DMS153 treated with DMSO at 0.1 percent for 48 hours (cell line): ENCODE data around the gene ERGIC1.

Source experiments
- DNase-seq: peaks from one replicate; lab custom pipeline; 2025; ENCODE audit not compliant: unreplicated experiment; lab: John Stamatoyannopoulos, UW

Gene ERGIC1

DNA sequence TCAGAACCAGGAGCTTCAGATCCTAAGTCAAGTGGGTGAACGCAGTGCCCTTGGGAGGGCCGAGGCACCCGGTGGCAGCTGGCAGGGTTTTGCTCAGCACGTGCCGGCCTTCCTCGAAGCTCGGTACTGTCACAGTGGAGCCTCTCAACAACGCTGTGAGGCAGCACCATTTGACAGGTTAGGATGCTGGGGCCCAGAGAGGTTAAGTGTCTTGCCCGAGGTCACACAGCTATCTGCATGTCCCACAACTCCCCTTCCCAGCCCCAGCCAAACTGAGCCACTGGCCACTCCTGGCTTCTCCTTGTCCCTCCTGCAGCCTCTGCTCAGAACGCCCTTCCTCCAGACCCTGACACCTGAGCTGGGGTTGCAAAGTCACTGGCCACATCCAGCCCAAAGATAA is 81.5 kb downstream of the ERGIC1 start:
- DNase-seq, result no peak

DNA sequence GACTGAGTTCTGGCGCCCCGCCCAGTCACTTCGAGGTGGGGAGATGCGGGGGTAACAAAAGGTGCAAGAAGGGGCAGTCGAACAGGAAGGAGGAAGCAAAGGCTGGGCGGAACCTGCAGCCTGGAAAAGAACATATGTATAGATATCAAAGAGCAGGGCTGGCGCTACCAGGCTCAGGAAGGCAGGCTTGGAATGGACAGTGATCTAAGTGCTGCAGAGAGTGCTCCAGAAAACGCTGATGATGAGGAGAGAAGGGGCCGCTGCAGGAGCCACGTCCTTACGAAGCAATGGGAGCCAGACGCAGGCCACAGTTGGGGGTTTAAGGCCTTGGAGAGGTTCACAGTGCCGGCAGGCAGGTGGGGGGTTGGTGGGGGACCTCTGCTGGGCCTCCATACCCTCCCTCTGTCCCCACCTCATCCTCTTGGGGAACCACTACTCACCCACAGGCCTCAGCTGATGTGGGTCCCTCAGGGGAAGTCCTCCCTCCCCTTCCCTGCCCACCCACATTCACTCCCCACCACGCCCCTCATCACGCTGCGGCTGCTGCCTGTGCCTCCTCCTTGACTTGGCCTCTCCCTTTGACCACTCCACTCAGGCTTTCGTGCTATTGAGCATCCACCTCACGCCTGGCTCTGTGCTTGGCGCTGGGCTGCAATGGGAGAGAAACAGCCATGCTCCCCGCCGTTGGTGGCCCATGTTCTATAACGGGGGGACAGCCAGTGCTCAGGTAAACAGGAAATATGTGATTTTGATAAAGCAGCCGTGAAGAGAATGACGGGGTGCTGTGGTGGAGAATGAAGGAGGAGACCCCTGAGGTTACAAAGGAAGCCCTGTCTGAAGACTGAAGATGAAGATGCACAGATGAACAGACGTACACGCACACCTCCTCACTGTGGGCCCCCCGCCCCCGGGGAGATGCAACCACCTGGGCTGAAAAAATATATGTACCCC is 84.6 kb downstream of the ERGIC1 start:
- no peak for DNase-seq

DNA sequence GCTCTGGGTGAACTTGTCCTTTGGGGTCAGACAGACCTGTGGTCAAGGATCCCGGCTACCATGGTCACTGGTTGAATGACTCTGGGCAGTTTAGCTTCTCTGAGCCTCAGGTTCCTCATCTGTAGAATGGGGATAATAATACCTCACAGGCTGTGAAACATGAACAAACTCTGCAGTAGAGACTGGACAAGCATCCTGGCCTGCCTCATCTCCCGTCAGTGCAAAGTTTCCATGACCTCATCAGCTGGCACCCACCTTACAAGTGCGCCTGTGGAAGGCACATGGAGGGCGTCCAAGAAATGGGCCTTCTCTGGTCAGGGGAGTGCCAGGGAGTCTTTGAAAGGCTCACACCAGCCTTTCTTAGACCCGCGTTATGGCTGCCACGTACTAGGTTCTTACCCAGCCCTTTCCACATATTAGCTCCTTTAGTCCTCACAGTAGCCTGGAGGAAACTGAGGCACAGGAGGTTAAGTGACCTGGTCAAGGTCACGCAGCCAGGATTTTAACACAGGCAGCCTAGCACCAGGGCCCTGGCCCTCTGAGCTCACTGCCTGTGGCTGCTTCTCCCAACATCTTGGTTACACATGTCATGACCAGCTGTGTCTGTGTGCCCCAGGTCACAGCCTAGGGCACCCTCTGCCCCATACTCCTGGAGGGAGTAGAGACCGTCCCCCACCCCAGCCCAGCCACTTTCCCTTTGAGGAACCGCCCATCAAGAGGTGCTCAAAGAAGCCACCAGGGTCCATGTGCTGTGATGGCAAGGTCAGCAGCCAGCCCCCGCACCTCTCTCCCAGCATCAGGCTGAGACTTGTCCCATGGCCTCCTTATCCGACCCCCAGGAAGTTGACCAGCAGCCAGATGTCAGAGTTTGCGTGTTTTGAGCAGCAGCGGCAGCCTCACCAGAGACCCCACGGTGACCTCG is 85.7 kb downstream of the ERGIC1 start:
- no peak for DNase-seq

DNA sequence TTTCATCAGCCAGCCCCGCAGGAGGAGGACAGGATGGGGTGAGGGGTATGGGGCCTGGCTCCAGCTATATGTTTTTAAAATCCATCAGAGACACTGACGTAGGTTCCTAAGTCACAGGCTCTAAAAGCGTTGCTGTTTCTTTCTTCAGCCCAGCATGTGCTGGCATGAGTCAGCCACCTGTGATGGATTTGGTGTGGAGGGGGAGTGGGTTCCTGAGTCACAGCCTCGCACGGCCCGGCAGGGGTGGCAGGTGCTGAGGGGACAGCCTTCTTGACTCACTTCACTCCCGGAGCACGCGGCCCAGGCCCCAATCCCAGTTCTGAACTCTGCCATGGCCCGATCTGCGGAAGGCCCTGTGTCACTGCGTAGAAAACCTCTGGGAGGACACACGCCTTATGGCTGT is 86.4 kb downstream of the ERGIC1 start:
- no peak for DNase-seq

DNA sequence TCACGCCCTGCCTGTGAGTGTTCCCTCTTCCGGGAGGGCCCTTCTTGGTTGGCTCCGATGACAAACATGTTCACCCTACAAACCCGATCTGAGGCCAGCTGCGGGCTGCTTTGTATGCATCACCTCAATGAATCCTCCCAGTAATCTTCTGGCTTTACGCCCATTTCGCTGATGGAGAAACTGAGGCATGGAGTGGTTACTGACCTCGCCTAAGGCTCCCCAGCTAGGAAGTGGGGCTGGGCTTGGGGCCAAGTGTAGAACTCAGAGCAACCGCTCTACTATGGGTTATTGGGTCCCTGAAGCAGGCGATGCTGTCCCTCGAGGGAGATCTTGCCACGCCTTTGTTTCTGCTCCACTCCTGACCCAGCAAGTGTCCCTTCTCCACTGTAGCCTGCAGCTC is 86.9 kb downstream of the ERGIC1 start:
- no peak for DNase-seq

DNA sequence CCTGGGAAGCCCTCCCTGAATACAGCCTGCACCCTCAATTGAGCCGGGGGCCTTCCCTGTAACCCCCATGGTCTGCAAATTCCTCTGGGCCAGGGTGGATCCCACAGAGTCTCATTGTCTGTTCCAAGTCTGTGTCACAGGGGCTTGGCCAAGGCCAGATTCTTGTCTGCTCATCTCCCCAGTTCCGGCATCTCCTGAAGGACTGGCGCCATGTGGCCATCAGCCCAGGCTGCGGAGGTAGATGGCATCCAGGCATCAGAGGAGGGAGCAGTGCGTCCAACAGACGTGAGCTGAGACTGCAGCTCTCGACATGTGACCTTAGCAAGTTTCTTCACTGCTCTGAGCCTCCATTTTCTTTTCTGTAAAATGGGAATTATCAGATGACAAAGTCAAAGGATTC is 87.9 kb downstream of the ERGIC1 start:
- DNase-seq, result no peak

DNA sequence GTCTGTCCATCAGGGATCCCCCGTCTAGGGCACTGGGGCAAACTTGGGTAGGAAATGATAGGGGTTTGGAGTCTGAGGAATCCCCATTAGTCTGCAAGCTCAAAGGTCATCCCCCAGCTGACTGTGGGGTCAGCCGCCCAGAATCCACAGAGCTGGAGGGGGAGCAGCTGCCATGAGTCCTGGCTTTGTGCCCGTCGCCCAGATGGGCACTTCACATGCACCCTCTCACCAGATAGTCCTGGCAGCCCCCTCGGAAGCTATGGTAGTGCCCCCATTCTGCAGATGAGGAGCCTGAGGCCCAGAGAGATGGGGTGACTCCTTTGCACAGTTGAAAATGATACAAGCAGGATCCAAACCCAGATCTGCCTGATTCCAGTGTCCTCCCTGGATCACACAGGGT is 89.5 kb downstream of the ERGIC1 start:
- no peak for DNase-seq

DNA sequence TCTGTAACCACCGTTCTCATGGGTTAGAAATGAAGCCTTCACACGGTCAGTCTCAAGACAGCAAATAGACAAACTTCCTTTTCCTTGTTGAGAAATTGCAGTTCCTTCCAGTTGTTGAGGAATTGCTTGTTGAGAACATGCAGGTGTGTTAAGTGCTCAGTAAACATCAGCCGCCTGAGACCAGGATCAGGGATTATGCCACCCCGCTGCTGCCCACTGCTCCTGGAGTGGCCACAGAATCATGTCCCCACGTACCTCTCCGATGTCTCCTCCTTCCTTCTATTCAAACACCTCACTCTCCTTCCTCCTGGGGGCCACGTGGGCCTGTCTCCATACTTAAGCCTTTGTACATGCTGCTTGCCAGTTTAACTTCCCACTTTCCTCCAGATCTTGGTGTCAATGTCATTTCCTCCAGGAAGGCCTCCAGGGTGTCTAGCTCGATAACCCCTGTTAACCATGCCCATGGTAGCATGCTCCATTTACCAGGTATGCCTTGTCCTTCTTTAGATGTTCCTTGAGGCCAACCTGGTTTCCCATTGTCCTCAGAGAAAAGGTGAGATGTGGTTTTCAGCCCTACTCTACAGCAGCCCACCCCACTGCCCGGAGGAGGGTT is 91.4 kb downstream of the ERGIC1 start:
- DNase-seq, result no peak

DNA sequence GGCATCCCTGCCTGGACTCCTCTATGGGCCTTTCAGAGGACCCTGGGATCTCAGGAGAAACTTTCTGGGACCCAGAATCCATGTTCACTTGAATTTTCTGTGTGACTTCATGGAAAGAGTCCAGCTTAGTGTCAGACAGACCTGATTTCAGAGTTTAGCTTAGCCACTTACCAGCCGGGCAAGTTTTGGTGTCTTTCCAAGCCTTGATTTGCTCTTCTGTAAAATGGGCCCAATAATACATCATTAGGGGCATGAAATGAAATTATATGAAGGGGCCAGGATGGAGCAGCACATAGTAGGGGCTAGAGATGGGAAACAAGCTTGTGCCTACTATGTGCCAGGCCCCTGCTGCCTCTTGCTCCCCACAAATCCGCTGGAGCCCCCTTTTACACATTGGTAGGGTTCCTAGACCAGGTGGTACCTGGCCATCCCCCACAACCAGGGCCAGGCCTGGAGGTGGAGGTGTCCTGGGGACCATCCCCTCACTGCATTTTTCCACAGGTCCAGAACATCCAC is 92.0 kb downstream of the ERGIC1 start:
- no peak for DNase-seq

DNA sequence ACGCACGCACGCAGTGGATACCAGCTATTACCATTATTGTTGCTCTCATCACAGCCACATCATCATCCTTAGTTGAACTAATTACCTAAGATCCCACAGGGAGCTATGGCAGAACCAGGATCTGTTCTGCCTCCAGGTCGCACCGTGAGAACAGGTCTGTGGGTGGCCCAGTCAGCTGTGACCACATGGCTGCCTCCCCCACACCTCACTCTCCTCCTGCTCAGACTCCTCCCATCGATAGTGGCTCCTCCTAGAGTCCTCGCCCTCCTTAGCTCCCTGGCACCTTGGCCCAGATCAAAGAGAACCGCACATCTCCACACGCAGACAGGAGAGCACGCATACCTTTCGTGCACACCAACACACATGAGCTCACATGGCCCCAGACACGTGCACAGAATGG is 92.7 kb downstream of the ERGIC1 start:
- no peak for DNase-seq

DNA sequence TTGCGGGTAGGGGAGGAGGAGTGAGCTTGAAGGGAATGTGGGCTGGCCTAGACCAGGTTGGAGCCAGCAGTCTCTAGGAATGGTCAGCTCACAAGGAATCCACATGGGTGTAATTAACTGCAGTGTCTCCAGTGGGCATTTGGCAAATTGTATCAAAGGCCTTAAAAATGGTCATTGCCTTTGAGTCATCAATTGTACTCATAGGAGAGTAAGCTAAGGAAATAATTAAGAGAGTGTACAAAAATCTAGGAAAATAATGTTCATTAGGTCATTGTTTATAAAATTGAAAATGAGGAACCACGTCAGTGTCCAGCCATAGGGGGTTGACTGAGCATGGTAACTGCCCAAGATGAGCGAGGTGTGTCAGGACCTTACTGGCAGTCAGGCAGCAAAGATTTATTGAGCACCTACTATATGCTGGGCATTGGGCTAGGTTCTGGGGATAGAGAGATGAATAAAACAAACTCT is 95.4 kb downstream of the ERGIC1 start:
- DNase-seq, result no peak

DNA sequence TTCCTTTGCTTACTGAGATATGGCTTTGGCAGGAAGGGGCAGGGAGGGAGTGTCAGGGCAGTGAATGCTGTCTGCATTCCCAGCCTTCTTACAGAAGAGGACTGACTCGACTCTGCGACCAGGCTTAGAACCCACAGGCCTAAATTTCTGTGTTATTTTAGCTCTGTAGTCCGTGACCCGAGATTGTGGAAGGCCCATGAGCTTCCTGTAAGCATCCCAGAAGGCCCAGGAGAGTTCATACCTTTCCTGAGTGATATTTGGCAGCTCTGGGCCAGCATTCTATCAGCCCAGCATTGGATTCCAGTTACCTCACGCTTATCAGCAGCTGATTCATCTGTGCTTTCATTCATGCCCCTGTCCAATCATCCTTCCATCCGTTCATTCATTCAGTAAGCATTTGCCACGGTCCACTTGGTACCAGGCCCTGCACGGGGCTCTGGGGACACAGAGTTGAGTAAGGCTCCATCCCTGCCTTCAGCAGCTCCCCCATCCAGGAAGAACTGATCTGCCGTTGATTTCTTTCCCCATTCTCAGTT is 97.0 kb downstream of the ERGIC1 start:
- no peak for DNase-seq

DNA sequence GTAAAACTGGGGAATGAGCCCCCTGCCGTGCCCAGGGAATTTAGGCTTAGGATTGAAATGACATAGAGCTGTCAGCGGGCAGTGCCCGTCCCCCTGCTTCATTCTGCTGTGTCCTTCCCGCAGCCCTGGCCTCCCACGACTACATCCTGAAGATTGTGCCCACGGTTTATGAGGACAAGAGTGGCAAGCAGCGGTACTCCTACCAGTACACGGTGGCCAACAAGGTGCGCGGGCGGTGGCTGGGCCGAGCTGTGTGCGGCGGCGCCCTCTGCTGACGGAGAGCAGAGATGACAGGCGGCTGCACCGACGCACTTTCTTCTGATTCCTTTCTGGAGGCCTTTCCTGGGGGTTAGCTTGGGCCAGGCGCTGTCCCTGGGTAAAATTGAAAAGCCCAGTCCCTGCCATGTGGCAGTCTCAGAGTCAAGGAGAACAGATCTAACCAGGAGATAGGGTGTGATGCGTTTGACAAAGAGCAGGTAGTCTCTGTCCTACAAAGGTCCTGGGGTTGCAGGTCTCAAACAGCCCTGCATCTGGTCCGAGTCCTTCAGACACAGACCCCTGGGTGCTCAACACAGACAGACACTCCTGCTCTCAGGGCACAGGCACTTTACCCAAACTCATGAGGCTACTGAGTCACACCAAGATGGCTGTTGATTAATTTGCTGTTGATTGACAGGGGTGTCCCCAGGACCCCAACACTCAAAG is 98.4 kb downstream of the ERGIC1 start:
- DNase-seq, result peak; percentile 4

DNA sequence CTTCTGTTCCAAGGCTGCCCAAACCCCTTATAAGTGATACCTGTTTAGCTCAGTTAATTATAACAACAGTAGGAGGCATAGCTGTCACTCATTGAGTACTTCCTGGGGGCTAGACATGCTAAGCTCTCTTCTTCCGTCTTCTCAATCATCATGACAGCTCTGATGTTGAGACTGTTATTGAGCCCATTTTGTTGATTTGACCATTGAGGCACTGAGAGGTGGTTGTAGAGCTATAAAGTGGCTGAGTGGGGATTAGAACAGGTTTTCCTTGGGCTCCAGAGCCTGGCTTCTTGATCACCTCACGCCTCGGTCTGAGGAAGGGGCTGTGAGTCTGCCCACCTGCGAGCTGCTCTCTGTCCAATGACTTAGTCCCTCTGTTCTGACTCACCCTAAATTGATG is 99.2 kb downstream of the ERGIC1 start:
- DNase-seq, result no peak

DNA sequence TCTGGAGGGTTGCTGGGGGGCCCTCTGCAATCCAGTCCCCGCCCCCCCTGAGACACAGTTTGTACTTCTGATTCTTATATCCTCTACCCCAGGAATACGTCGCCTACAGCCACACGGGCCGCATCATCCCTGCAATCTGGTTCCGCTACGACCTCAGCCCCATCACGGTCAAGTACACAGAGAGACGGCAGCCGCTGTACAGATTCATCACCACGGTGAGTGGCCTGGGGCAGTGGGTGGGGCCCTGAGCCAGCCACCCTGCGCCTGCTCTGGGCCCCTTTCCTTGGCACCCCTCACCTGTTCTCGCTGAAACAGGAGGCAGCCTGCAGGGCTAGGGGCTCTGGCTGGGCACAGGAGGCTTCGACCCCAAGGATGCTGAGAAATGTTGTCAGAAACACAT is 101.0 kb downstream of the ERGIC1 start:
- no peak for DNase-seq

DNA sequence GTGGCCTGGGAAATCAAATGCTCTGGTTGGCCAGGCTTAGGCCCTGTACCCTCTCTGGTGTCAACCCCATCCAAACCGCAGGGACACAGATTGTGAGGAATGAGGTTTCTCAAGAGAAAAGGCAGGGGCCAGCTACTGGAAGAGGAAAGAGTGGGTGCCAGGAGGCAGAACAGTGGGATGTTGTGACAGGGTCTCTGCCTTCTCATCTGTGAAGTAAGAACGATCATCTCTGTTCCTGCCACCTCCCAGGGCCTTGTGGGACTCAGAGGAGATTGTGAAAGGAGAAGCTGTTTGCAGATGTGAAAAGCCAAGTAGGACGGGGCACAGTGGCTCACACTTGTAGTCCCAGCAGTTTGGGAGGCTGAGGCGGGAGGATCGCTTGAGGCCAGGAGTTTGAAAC is 102.3 kb downstream of the ERGIC1 start:
- DNase-seq, result no peak

DNA sequence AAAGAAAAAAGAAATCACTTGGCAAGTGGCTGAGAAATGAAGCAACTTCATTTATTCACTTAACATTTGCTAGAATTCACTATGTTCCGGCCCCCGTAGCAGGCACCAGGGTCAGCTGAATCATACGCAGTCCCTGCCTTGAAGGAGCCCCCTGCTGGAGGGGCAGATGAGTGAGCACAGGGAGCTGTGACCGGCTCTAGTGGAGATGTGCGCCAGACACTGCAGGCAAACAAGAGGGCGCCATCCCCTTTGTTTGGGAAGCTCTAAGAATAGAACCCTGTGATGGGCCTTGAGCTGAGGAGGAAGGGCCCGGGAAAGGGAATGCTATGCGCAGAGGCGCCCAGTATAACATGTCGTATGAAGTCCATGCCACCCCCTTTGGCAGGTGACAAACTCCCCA is 105.0 kb downstream of the ERGIC1 start:
- no peak for DNase-seq

DNA sequence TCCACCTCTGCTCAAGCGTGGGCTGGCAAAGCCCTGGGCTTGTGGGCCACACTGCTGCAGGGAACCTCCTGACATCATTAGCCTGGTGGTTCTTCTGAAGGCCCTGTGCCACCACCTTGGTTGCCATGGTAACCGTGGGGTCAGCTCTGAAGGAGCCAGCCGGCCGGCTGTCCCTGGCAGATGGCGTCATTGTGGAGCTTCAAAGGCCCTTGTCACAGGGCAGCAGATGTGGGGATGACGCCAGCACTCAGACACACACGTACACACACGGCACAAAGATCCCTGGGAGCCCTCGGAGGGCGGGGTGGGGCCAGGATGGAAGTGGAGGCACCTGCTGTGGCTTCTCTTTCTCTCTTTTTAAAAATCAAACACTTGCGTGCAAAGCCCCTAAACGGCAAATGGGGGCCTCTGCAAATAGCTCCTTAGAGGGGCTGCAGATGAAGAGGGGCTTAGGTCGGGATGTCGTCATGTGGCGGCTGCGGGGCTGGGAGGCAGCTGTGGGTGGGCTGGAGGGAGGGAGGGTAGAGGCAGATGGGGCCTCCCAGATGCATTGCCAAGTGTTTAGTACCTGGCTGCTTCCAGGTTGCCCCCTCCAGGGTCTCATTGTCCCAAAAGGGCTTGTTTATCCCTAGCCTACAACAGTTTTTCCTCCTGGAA is 105.7 kb downstream of the ERGIC1 start:
- DNase-seq, result no peak

DNA sequence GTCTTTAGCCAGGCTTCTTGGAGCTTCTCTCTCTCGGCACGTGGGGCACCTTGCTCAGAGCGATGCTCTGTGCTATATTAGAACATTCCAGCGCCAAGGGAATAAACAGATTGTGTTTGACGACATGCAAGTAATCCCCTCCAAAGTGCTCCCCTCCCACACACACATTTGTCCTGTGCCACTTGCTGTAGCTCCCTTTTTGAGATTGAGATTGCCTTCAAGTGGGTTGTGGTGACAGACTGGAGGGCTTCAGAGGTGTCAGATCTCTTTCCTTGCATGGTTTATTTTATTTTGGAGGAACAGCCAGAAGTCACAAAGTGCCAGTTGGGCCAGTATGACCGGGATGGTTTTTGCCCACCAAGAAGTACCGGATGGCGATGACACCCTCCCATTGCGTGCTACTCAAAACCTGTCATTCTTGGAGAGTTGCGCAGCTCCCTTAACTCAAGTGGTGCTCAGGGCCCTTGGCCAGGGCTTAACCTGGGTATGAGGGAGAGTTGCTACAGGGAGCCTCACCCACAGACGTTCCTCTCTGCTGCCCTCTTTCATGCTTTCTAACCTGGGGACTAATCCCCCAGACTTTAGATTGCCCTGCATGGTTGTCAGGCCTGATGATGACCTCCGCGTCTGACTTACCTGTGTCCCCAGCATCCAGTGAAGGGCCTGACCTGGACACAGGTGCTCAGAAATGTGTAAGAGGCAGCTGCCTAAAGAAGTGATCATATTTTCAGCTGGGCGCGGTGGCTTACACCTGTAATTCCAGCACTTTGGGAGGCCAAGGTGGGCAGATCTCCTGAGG is 106.4 kb downstream of the ERGIC1 start:
- DNase-seq, result no peak
